ENCODE measurements around the gene OAF. TPM values are rescaled to one million over a fixed set of nuclear protein-coding genes. Genes with fewer than 3 reads are reported as not detected.

The OAF gene
- total RNA-seq, 4 donors from 2014 or later: 25.6 to 39.4 (median 32.5) TPM

DNA sequence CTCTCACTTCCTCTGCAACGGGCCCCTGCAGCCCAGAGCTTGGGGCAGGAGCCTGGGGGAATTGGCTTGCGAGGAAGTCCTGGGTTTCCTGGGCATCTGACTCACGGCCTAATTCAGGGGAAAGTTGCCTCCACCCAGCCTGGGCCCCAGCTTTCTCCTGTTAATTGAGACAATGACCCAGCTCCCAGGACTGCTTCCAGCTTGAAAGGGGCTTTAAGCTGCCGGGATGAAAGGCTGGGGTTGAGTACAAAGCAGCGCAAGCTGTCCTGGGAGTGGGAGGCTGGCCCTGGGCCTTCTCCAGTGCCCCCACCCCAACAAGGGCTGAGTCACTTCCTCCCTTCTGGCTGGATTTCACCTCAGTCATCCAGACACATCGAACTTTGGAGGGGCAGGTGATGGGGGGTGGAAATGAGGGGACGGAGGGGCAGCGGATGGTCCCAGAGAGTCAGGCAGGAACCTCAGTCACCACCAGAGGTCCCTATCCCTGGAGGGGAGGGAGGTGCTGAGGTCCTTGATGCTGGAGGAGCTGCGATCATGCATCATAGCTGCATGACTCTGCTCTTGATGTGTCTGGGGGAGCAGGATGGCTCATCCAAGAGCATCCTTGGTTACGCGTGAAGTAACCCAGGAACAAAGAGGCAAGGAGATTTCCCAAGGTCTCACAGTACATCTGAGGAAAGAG lies 30.1 kb upstream of the OAF start:
- TF ChIP-seq, protein P1, sequence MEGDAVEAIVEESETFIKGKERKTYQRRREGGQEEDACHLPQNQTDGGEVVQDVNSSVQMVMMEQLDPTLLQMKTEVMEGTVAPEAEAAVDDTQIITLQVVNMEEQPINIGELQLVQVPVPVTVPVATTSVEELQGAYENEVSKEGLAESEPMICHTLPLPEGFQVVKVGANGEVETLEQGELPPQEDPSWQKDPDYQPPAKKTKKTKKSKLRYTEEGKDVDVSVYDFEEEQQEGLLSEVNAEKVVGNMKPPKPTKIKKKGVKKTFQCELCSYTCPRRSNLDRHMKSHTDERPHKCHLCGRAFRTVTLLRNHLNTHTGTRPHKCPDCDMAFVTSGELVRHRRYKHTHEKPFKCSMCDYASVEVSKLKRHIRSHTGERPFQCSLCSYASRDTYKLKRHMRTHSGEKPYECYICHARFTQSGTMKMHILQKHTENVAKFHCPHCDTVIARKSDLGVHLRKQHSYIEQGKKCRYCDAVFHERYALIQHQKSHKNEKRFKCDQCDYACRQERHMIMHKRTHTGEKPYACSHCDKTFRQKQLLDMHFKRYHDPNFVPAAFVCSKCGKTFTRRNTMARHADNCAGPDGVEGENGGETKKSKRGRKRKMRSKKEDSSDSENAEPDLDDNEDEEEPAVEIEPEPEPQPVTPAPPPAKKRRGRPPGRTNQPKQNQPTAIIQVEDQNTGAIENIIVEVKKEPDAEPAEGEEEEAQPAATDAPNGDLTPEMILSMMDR (IDR thresholded peaks at IDR 0.05; ENCODE audit: low read depth): no peak

DNA sequence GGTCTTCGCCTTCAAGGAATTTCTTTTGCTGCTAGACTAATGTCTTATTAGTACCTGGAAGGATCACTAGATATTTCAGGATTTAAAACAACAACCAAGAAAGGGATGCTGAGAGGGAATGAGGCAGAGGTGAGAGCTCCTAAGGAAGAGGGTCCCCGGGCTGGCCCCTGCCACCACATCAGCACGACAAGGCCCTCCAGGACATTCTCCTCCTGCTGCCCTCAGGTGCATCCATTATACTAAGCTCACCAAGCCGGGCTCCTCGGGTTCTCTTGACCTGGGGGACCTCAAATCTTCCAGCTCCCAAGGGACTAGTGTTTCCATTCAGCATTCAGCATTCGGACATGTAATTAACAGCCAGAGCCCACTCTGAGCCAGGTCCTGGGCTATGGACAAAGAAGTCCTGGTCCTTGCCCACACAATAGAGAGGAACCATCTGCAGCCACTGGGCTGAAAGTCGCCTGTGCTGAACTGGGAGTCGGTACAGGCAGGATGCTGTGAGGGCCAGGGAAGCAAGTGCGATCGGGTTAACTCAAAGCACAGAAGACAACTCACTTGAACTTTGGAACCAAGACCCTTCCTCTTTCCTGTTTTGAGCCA lies 29.4 kb upstream of the OAF start:
- TF ChIP-seq, protein P1 (IDR thresholded peaks at IDR 0.05; ENCODE audit: low read depth): no peak

DNA sequence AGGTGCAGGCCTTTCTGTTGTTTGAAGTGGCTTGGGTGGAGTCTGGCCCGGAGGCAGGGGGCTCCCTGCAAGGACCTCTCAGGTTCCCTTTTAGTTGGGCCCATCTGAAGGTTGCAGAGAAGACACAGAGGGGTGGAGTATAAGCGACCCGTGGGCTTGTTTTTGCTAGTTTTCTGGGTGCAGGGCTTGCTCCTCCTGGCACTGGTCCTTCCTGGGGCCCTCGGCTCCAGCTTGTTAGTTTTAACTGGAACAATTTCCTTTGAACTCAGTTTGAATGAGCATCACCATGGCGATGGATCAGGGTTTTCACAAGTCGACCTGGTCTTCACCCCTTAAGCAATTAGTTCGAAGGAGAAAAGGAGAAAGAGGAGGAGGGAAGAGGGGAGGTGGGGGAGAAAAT lies 28.5 kb upstream of the OAF start:
- TF ChIP-seq, protein P1 (IDR thresholded peaks at IDR 0.05; ENCODE audit: low read depth): no peak

DNA sequence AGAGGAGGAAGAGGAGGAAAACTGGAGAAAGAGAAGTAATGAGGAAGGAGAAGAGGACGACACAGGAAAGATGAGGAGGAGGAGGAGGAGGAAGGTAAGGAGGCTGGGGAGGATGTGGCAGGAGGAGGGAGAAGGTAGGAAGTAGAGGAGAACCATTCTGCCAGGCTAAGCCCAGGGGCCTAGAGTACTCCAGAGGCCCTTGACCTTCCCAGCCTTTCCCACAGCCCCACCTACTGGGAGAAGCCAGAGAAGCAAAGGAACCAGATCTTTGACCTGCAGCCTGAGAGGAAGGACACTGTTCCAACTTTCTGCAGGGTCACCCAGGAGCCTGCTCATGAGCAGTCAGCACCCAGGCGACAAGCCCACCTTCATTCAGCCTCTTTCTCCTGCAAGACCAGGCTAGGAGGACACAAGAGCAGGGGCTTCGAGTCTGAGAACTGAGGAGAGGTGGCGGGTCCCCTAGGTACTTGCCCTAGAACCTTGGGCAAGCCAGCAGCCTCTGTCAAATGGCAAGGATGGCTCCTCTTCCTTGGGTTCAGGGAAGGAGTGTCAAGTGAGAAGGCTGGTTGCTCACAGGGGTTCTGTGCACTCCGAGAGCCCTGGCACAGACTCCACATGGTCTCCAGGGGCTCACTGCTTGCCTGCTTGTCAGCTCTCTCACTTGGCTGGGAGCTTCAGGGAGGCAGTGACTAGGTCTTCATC lies 27.9 kb upstream of the OAF start:
- TF ChIP-seq, protein P1 (IDR thresholded peaks at IDR 0.05; ENCODE audit: low read depth): no peak

- TF ChIP-seq, protein P1 (IDR thresholded peaks at IDR 0.05; ENCODE audit: low read depth): no peak
Measured at GRCh38 chr11:120183701-120184141, 27.1 kb upstream of the OAF start.

DNA sequence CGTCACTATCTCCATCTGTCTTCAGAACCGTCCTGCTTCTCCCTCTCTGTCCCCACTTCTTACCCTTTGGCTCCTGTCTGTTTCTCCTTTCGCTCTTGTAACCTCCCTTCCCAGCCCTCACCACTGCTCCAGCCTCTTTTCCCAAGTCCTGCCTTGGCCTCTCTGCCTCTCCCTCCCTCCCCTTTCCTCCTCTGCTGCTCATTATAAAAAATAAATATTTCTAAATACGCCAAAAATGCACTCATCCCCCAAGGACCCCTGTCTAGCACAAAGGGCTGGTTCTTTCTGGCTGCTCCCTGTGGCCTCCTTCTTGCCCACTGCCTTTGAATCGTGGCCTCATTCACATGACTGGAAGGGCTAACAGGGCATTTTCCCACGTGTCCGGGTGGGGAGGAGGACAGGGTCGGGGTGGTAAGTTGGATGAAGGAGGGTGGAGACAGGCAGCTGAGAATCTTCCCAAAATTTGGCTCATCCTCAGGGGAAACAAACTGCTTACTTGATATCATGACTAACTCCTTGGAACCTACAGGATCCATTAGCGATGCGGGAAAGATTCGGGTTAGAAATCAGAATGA lies 26.4 kb upstream of the OAF start:
- TF ChIP-seq, protein P1 (IDR thresholded peaks at IDR 0.05; ENCODE audit: low read depth): no peak

Measured in subcutaneous adipose tissue (tissue), 4 donors.